Cerebellar nuclear complex (tissue), 1 donor: ENCODE data around the gene SHISAL1.

Experiments
- DNase-seq, 2 experiments: peaks; one replicate each; lab custom pipeline; 2025; lab: John Stamatoyannopoulos, UW

The SHISAL1 gene

GRCh38 chr22:44342347-44342956 is 29.7 kb upstream of the SHISAL1 start:
- no peak for DNase-seq

GRCh38 chr22:44341431-44342346 is 28.9 kb upstream of the SHISAL1 start:
- DNase-seq = no peak

DNA sequence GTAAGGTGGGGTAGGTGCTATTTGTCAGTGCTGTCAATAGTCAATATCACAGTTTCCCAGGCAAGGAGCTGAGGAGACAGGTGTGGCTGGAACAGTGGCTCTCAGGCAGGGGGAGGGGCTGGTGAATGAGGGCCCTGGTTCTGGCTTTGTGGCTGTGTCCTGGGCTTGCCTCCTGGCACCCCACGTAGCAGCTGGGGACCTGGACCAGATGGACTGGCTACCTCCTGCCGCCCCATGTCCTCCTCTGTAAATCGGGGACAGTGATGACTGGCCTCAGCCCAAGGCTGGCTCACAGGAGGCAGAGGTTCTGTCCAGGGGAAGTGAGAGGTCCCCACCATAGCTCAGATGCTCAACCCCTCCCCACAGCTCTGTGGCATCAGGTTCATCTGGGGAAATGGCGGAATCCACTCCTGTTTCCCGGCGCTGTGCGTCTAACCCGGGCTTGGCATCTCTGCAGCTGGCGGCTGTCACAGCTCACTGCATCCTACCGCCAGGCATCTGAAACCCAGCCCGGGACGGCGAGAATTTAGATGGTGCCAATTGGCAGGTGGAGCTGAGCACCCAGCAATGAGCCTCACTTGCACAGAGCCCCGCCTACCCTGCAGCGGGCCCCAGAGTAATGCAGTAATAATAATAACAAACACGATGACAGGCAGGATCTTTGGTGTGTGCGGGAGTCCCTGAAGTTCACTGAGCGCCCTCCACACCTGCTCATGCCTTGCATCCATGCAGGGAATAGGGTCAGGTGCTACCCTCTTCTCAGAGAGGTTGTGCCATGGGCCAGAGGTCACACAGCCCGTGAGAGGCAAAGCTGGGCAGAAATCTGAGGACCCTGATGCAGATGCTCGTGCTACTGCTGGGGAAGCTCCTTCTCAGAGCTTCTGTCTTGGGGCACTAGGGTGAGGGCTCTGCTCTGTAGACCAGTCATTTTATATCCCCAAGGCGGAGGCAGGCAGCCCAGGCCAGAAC is 27.8 kb upstream of the SHISAL1 start:
- DNase-seq = peak in 1 of 2 experiments; percentile 32

GRCh38 chr22:44338906-44339305 is 26.2 kb upstream of the SHISAL1 start:
- no peak for DNase-seq

DNA sequence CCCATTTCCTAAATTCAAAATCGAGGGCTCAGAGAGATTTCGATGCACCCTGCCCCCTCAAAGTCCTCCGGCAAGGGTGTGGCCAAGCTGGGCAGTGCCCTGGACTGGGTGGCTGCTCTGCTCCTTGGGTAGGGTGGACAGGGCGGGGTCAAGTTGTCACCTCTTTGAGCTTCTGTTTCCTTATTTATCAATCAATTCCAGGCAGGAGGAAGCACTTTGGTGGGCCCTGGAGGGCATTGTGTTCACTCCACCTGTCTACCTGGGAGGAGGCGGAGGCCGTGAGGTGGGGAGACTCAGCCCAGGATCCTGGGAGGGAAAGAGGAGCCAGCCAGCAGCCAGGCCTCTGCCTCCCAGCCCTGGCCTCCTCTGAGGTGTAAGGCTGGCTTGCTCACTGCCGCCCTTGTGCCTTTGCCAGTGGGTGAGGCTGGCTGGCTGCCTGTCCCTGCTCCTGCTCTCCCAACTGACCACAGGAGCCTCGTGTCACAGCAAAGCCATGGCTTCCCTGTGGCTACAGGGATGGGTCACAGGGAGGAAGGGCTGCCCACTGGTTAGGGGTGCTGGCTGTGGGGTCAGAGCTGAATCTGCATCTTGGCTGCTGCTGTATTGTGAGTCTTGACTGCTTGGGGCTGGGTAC is 25.5 kb upstream of the SHISAL1 start:
- DNase-seq = no peak

DNA sequence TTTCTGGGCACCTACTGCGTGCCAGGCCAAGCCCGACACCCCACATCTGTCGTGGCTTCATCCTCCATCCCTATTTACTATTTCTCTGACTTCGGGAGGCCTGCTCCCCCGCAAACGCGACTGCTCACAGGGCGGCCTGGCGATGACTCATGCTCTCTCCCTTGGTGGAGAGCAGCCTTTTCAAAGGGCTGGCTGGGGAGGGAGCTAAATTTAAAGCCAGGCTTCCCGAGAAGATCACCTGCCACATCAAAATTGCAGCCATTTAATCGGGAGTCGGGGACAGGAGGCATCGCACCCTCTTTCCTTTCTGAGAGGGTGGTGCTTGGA is 24.9 kb upstream of the SHISAL1 start:
- no peak for DNase-seq

DNA sequence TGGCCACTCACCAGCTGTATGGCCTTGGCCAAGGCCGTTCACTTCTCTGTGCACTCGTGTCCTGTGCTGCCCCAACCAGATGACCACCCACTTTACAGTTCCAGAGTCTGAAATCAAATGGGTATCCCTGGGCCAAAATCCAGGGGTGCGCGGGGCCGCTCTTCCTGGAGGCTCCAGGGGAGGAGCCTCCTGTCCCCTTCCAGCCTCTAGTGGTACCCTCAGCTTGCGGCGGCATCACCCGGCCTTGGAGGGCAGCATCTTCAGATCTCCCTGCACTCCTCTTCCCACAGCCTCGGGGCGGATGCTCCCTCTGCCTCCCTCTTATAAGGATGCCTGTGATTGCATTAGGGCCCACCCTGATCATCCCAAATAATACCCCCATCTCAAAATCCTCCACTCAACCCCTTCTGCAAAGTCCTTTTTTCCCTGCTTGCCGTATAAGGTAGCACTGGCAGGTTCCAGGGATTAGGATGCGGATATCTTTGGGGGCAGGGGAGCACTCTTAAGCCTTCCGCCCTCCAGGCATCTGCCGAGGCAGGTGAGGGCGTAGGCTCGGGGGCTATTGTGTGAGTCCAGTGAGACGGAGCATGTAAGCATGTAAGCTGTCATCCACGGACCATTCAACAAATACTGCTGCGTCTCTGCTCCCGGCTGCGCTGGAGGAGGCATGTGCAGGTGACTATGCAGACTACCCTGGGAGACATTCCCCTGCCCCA is 24.4 kb upstream of the SHISAL1 start:
- no peak for DNase-seq

DNA sequence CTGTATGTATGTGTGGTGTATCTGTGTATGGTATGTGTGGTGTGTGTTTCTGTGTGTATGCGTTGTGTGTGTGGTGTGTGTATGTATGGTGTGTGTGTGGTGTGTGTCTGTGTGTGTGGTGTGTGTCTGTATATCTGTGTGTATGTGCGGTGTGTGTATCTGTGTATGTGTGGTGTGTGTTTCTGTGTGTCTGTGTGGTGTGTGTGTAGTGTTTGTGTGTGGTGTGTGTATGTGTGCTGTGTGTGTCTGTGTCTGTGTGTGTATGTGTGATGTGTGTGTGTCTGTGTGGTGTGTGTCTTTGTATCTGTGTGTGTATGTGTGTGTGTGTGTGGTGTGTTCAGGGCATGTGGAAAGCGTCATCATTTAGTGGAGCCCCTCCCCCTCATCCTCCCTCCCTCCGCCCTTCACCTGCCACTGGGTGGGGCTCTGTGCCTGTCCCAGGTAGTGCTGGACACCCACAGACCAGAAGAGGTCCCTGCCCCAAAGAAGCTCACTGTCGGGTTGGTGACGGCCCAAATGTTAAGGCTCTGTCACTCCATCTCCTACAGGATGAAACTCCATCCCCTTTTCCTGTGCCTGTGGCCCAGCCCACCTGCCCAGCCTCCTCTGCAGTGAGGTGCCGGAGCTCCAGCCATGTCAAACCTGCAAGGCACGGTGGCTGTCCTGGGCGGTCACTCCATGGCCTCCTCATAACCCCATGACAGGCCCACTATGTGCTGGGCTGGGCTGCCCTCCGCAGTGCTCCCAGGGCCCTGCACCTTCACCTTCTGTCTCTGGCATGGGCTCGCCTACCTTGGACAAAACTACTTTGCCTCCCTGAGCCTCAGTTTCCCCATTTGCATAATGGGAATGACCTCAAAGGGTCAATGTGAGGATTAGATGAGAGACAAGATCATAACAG is 23.4 kb upstream of the SHISAL1 start:
- no peak for DNase-seq

DNA sequence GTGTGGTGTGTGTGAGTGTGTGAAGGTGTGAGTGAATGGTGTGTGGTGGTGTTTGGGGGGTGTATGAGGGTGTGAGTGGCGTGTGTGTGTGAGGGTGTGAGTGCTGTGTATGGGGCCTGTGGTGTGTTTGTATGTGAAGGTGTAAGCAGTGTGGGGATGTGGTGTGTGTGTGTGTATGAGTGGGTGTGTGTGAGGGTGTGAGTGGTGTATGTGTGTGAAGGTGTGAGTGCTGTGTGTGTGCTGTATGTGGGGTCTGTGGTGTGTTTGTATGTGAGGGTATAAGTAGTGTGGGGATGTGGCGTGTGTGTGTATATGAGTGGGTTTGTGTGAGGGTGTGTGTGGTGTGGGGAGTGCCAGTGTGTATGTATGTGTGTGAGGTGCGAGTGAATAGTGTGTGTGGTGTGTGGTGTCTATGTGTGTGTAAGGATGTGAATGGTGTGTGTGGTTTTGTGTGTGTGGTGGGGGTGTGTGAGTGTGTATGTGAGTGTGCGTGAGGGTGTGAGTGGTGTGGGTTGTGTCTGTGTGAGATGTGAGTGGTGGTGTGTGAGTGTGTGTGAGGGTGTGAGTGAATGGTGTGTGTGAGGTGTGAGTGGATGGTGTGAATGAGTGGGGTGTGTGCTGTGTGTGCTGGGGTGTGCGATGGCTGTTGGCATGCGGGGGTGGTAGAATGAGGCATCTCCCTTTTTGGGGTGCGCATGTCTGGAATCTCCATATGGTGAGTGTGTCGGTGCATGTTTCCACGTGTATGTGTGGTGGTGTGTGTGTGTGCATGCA is 22.5 kb upstream of the SHISAL1 start:
- DNase-seq = no peak

DNA sequence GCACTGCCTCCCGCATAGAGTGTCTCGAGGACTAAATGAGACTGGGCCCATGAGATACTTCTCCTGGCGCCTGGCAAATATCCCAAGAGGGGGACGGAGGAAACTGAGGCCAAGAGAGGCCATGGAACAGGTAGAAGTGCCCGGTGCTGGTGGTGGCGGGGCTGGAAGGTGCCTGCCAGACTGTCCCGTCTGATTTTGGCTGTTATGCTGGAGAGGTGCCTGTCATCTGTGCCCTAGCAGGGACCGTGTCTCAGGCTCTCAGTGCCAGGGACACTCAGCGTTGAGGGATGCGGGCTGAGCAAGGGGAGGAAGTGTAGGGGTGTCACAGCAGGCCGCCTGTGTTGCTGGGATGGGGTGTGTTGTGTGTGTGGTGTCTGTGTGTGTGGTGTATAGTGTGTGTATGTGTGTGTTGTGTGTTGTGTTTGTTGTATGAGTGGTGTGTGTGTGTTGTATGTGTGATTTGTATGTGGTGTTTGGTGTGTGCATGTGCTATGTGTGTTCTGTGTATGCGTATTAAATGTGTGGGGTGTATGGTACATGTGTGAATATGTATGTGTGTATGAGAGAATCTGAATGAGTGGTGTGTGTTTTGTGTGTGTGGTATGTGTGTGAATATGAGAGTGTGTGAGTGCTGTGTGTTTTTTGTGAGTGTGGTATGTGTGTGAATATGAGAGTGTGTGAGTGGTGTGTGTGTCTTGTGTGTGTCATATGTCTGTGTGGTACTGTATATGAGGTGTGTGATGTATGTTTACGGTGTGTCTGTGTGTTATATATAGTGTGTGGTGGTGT is 21.3 kb upstream of the SHISAL1 start:
- no peak for DNase-seq

DNA sequence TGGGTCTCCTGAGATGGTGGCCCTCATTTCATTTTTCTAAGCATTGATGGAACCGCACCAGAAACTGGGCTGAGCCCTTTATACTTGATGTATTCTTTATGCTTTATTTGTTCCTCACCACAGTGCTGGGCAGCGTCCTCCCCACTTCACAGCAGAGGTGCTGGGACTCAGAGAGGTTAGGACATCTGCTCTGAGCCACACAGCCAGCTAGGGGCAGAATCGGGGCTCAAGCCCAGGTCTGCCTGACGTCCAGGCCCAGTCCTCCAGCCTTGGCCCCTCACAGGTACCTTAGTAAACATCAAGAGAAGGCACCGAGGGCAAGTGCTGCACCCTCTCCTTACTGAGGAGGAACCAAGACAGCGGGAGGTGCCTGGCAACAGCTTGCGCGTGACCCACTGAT is 20.2 kb upstream of the SHISAL1 start:
- DNase-seq = no peak

- no peak for DNase-seq
These were observed 19.3 kb upstream of the SHISAL1 start for GRCh38 chr22:44331881-44332714.

GRCh38 chr22:44330744-44331660 is 18.3 kb upstream of the SHISAL1 start:
- no peak for DNase-seq

DNA sequence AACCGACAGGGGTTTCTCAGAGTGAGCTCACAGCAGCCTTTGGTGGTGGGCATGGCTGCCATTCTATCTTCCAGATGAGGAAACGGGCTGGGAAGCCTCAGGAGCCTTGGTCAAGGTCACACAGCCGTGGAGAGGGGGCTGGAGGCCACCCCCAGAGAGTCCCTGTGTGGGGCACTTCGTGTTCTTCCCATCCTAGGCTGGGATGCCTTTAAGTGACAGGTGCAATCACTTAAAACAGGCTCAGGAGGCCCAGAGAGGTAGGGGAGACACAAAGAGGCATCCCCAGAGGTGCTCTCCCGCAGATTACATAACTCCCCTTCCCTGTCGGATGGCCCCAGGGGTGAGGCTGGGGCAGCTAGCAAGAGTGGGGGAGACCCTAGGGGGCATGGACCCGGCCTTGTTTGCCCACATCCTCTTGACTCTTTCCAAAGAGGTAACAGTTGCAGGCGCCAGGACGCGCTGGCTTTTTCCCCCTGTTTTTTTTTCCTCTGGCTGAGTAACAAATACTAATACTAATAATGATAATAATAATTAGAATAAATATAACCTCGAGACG is 17.5 kb upstream of the SHISAL1 start:
- no peak for DNase-seq

DNA sequence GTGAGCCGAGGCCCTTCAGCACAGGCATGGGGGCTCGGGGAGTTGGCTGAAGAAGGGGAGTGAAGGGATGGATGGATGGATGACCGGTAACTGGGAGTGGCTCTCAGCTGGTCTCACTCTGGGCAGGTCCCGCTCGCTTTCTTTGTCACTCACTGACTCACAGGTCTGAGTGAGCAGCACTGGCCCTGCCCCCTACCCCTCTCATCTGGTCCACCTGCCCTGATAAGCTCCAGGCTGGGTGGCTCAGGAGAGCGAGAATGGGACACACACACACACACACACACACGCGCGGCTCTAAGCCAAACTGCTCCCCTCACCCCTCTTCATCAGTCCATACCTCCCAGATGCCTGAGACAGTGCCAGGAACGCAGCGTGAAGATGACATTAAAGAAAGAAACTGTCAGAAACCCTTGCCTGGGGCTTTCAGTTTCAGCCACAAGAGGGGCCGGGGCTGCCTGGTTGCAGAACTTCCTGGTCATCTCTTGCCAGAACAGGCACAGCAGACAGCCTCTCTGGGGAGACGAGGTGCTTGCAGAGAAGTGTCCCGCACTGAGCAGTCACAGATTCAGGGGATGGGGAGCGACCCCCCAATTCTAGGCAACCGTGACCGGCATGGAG is 16.5 kb upstream of the SHISAL1 start:
- DNase-seq = no peak

DNA sequence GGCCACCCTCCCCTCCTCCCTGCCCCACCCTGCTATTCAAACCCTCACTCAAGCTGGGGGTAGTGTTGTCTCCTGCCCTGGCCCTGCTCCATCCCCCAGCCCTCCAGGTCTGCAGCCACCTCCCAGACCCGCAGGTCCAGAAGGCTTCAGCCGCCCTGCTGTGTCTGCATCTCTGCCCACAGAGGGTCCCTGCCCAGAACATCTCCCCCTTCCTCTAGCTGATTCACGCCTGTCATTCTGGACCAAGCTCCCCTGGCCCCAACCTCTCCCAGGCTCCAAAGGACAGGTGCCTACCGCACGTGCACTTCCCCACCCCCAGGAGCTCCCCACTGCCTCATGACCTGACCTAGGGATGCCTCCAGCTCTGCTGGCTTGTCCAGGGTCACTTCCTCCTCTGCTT is 16.0 kb upstream of the SHISAL1 start:
- DNase-seq = no peak
